CD4-positive, alpha-beta memory T cell (primary cell): ENCODE measurements around the gene SNRPB2. TPM values are rescaled to one million over a fixed set of nuclear protein-coding genes. Genes with fewer than 3 reads are reported as not detected.

Experiments
- CTCF ChIA-PET: fragments of 350-600 bp; sonication (Branson Sonifier 250); formaldehyde crosslinking; loops from one replicate; lab custom pipeline; 2021; ENCODE audit warnings: inconsistent platforms; ENCODE audit not compliant: partially characterized antibody; lab: Charles Lee
- POLR2A ChIA-PET: fragments of 350-600 bp; sonication (Branson Sonifier 250); formaldehyde crosslinking; loops from one replicate; lab custom pipeline; 2021; ENCODE audit not compliant: partially characterized antibody; lab: Charles Lee
- DNase-seq, 5 donors: peaks; one replicate each; pipeline versions ENCODE4 v3.0.0 to v3.0.0-alpha.2; 2020 to 2022; ENCODE audit warnings: mixed read lengths in 1 of 5
- H3K27ac ChIP-seq: one replicate; pipeline ENCODE4 v1.7.0; 2013; ENCODE audit warnings: low read depth, low read length
- H3K27me3 ChIP-seq: 2 replicates; pipeline ENCODE4 v1.7.0; 2013; ENCODE audit warnings: mild to moderate bottlenecking, low read length, moderate library complexity; ENCODE audit not compliant: insufficient read depth
- H3K36me3 ChIP-seq: 2 replicates; pipeline ENCODE4 v1.7.0; 2013; ENCODE audit warnings: mild to moderate bottlenecking, low read length, moderate library complexity; ENCODE audit not compliant: insufficient read depth
- H3K4me1 ChIP-seq: 2 replicates; pipeline ENCODE4 v1.7.0; 2013; ENCODE audit warnings: mild to moderate bottlenecking, low read length, moderate library complexity; ENCODE audit not compliant: insufficient read depth
- H3K4me3 ChIP-seq, 2 donors: one replicate each; pipeline ENCODE4 v1.7.0; 2013; ENCODE audit warnings: low read length in 2 of 2, mild to moderate bottlenecking in 1 of 2
- H3K9me3 ChIP-seq, 2 donors: one replicate each; pipeline ENCODE4 v1.7.0; 2013; ENCODE audit warnings: low read length in 2 of 2, control low read depth in 1 of 2; ENCODE audit not compliant: control insufficient read depth in 1 of 2
- H3K27ac Mint-ChIP-seq, 7 donors: one replicate each; pipeline ENCODE4 v1.8.0; 2020 to 2021; ENCODE audit warnings: mixed read lengths in 7 of 7, mild to moderate bottlenecking in 6 of 7, inconsistent platforms in 3 of 7, moderate library complexity in 3 of 7
- H3K27me3 Mint-ChIP-seq, 2 donors: one replicate each; pipeline ENCODE4 v1.8.0; 2020 to 2021; ENCODE audit warnings: mixed read lengths in 2 of 2
- H3K36me3 Mint-ChIP-seq, 2 donors: one replicate each; pipeline ENCODE4 v1.8.0; 2020 to 2021; ENCODE audit warnings: mixed read lengths in 2 of 2, inconsistent platforms in 1 of 2, mild to moderate bottlenecking in 1 of 2
- H3K4me1 Mint-ChIP-seq, 4 donors: one replicate each; pipeline ENCODE4 v1.8.0; 2020 to 2021; ENCODE audit warnings: mixed read lengths in 4 of 4, mild to moderate bottlenecking in 1 of 4
- H3K4me3 Mint-ChIP-seq, 8 donors: one replicate each; pipeline ENCODE4 v1.8.0; 2020 to 2021; ENCODE audit warnings: mixed read lengths in 8 of 8, mild to moderate bottlenecking in 7 of 8, moderate library complexity in 6 of 8, inconsistent platforms in 3 of 8
- H3K9me3 Mint-ChIP-seq, 8 donors: one replicate each; pipeline ENCODE4 v1.8.0; 2020 to 2021; ENCODE audit warnings: mixed read lengths in 8 of 8, mild to moderate bottlenecking in 5 of 8, inconsistent platforms in 3 of 8, moderate library complexity in 1 of 8
- intact Hi-C: fragments of 100-400 bp; cut with micrococcal nuclease; formaldehyde crosslinking; loops from one replicate; pipeline ENCODE4 v1.15.1; 2023
- polyA plus RNA-seq, 2 donors: library from polyadenylated mRNA; unstranded; fragments of 300-500 nt; fragmentation: Illumina TruSeq; gene quantifications; one replicate each; pipeline ENCODE4 v1.2.3, GENCODE V29; 2021
- total RNA-seq, 2 experiments: library from RNA; stranded (reverse); gene quantifications; one replicate each; pipeline ENCODE4 v1.2.3, GENCODE V29; 2021

SNRPB2 gene
- total and polyA plus RNA-seq, 4 experiments from 2014 or later, result 45.6 to 103 (median 69.6) TPM

GRCh38 chr20:16747291-16747811 is 17.5 kb downstream of the SNRPB2 start:
- no peak overlapping the region for H3K27ac Mint-ChIP-seq
- Histone ChIP-seq H3K9me3 (no peaks in the 10 kb centered on the region), H3K27ac (no peak overlapping the region), H3K36me3 (no peaks in the 10 kb centered on the region), H3K4me1 (no peaks in the 10 kb centered on the region), H3K4me3 (no peak overlapping the region), H3K27me3 (no peaks in the 10 kb centered on the region)
- H3K36me3 Mint-ChIP-seq, result peaks cover 6 to 8% of the 10 kb centered on the region in 2 donors
- H3K27me3 Mint-ChIP-seq, result peaks cover 3 to 4% of the 10 kb centered on the region in 2 donors
- intact Hi-C loops, result no loop called here
- no peaks in the 10 kb centered on the region for H3K9me3 Mint-ChIP-seq
- peaks cover 0 to 3% (median 2%) of the 10 kb centered on the region in 4 donors for H3K4me1 Mint-ChIP-seq
- CTCF ChIA-PET, result no interaction called here
- POLR2A ChIA-PET, result no interaction called here
- DNase-seq, result no peak
- H3K4me3 Mint-ChIP-seq, result no peak overlapping the region

- peaks cover 0 to 3% of the 10 kb centered on the region in 2 donors for H3K36me3 Mint-ChIP-seq
- DNase-seq, result no peak
- Histone ChIP-seq H3K9me3 (no peaks in the 10 kb centered on the region), H3K27me3 (no peaks in the 10 kb centered on the region), H3K36me3 (no peaks in the 10 kb centered on the region), H3K4me3 (no peak within 1 kb of the TSS), H3K4me1 (no peaks in the 10 kb centered on the region), H3K27ac (no peak within 1 kb of the TSS)
- H3K4me1 Mint-ChIP-seq, result peaks cover 0 to 3% (median 2%) of the 10 kb centered on the region in 4 donors
- peaks cover 3 to 4% of the 10 kb centered on the region in 2 donors for H3K27me3 Mint-ChIP-seq
- no peak within 1 kb of the TSS for H3K27ac Mint-ChIP-seq
- POLR2A ChIA-PET, result no interaction called here
- CTCF ChIA-PET, result interaction anchor here (0.6 to 1.0 kb wide), 2 partner anchors 10 to 11 kb away, joined by 3 read pairs; no protein-coding TSS in a partner anchor
- no peaks in the 10 kb centered on the region for H3K9me3 Mint-ChIP-seq
- no peak within 1 kb of the TSS for H3K4me3 Mint-ChIP-seq
- intact Hi-C loops, result no loop called here
Observed at GRCh38 chr20:16748308-16748900, 18.6 kb downstream of the SNRPB2 start, which contains the start of gene OTOR. OTOR (plus strand) TSS chr20:16748358; CDS start chr20:16748402, 44 bp downstream.

- DNase-seq, result no peak
- Histone ChIP-seq H3K4me3 (no peak overlapping the region), H3K27ac (no peak overlapping the region), H3K27me3 (no peaks in the 10 kb centered on the region), H3K36me3 (no peaks in the 10 kb centered on the region), H3K9me3 (no peaks in the 10 kb centered on the region), H3K4me1 (no peaks in the 10 kb centered on the region)
- Mint-ChIP-seq H3K27ac (no peak overlapping the region), H3K9me3 (no peaks in the 10 kb centered on the region), H3K4me3 (no peak overlapping the region), H3K36me3 (no peaks in the 10 kb centered on the region), H3K27me3 (peaks cover 3 to 4% of the 10 kb centered on the region in 2 donors), H3K4me1 (peaks cover 0 to 3% (median 2%) of the 10 kb centered on the region in 4 donors)
- ChIA-PET POLR2A (no interaction called here), CTCF (interaction anchor here (1.0 to 1.4 kb wide), 2 partner anchors 11 to 20 kb away, joined by 3 read pairs; no protein-coding TSS in a partner anchor)
- intact Hi-C loops, result no loop called here
Observed at GRCh38 chr20:16749573-16749972, 19.7 kb downstream of the SNRPB2 start.

GRCh38 chr20:16752082-16752481 is 22.3 kb downstream of the SNRPB2 start:
- no peak overlapping the region for H3K4me3 ChIP-seq
- CTCF ChIA-PET, result interaction anchor here (2.8 kb wide), 1 partner anchor 10 kb away, joined by 12 read pairs; no protein-coding TSS in a partner anchor
- no peaks in the 10 kb centered on the region for H3K27me3 ChIP-seq
- no peak overlapping the region for H3K27ac ChIP-seq
- Mint-ChIP-seq H3K27me3 (peaks cover 1% of the 10 kb centered on the region in 2 donors), H3K9me3 (peaks cover 0 to 4% (median 0%) of the 10 kb centered on the region in 8 donors), H3K4me3 (no peak overlapping the region), H3K27ac (no peak overlapping the region), H3K36me3 (no peaks in the 10 kb centered on the region), H3K4me1 (peaks cover 0 to 3% (median 2%) of the 10 kb centered on the region in 4 donors)
- intact Hi-C loops, result no loop called here
- H3K4me1 ChIP-seq, result no peaks in the 10 kb centered on the region
- POLR2A ChIA-PET, result interaction anchor here (0.7 kb wide), 1 partner anchor 23 kb away, joined by 3 read pairs; no protein-coding TSS in a partner anchor
- no peaks in the 10 kb centered on the region for H3K36me3 ChIP-seq
- H3K9me3 ChIP-seq, result no peaks in the 10 kb centered on the region
- no peak for DNase-seq

DNA sequence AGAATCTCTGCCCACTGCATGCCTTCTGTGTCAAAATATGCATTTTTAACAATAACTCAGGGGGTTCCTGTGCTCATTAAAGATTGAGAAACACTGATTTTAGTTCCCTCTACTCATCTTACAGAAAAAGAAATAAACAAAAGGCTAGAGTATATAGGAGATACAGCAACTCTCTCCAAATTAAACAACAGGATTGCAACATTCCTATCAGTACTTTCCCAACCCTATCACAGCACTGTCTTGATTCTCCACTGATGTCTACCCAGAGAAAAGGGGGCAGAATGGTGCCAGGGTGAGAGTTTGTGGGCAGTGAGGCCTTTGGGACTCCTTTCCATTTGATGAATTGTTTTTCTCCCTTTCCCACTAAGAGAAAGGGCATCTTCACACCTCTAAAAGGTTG is 23.1 kb downstream of the SNRPB2 start:
- ChIA-PET POLR2A (no interaction called here), CTCF (interaction anchor here (2.8 kb wide), 1 partner anchor 9 kb away, joined by 12 read pairs; no protein-coding TSS in a partner anchor)
- Histone ChIP-seq H3K27ac (no peak overlapping the region), H3K4me1 (no peaks in the 10 kb centered on the region), H3K27me3 (no peaks in the 10 kb centered on the region), H3K9me3 (no peaks in the 10 kb centered on the region), H3K36me3 (no peaks in the 10 kb centered on the region), H3K4me3 (no peak overlapping the region)
- H3K4me3 Mint-ChIP-seq, result no peak overlapping the region
- no peak overlapping the region for H3K27ac Mint-ChIP-seq
- peaks cover 0 to 4% (median 0%) of the 10 kb centered on the region in 8 donors for H3K9me3 Mint-ChIP-seq
- DNase-seq, result no peak
- intact Hi-C loops, result no loop called here
- peaks cover 0 to 3% (median 2%) of the 10 kb centered on the region in 4 donors for H3K4me1 Mint-ChIP-seq
- no peaks in the 10 kb centered on the region for H3K36me3 Mint-ChIP-seq
- H3K27me3 Mint-ChIP-seq, result peaks cover 0 to 1% of the 10 kb centered on the region in 2 donors

DNA sequence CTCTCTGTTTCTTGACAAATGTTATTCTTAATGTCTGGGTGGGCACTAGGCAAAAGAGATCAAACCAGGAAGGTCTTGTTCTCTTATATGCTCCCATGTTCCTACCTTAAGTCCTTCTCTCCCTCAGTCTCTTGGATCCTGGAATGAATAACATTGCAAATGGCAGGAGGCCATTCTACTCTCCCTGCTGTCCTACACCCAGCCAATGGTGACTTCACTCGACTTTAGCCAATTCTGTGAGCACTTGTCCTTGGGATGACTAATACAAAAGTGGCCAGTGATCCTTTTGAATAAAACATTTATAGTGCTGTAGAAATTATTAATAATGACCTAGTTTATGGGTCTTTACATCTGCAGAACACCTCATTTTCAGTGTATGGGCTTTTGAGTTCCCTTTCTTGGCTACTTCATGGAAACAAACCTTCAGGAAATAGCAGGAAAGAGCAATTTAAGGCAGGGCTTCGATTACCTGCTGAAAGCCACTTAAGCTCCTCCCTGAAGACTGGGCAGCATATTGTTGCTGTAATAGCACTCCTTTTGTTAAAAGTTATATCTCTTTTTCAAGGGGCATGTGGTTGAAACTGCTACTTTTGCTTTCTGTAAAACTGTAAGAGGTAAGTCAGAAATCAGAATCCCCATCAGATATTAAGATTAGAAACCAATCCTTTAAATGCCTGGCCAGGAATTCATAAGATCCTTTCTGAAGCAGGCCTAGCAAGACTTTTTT is 28.8 kb downstream of the SNRPB2 start:
- H3K27me3 Mint-ChIP-seq, result peaks cover 5 to 9% of the 10 kb centered on the region in 2 donors
- no peaks in the 10 kb centered on the region for H3K36me3 Mint-ChIP-seq
- no peaks in the 10 kb centered on the region for H3K36me3 ChIP-seq
- no peaks in the 10 kb centered on the region for H3K27me3 ChIP-seq
- intact Hi-C loops, result no loop called here
- H3K27ac Mint-ChIP-seq, result no peak overlapping the region
- peaks cover 0 to 4% (median 0%) of the 10 kb centered on the region in 8 donors for H3K9me3 Mint-ChIP-seq
- no peaks in the 10 kb centered on the region for H3K9me3 ChIP-seq
- DNase-seq, result no peak
- POLR2A ChIA-PET, result no interaction called here
- no peak overlapping the region for H3K4me3 ChIP-seq
- H3K4me1 ChIP-seq, result no peaks in the 10 kb centered on the region
- peaks cover 0 to 2% (median under 1%) of the 10 kb centered on the region in 4 donors for H3K4me1 Mint-ChIP-seq
- H3K4me3 Mint-ChIP-seq, result no peak overlapping the region
- no peak overlapping the region for H3K27ac ChIP-seq
- CTCF ChIA-PET, result no interaction called here

- POLR2A ChIA-PET, result no interaction called here
- no peak for DNase-seq
- Histone ChIP-seq H3K4me3 (no peak overlapping the region), H3K9me3 (no peaks in the 10 kb centered on the region), H3K4me1 (no peaks in the 10 kb centered on the region), H3K36me3 (no peaks in the 10 kb centered on the region), H3K27ac (no peak overlapping the region), H3K27me3 (no peaks in the 10 kb centered on the region)
- H3K27me3 Mint-ChIP-seq, result peaks cover 5 to 11% of the 10 kb centered on the region in 2 donors
- H3K36me3 Mint-ChIP-seq, result no peaks in the 10 kb centered on the region
- peaks cover 0 to 2% (median under 1%) of the 10 kb centered on the region in 4 donors for H3K4me1 Mint-ChIP-seq
- no peak overlapping the region for H3K4me3 Mint-ChIP-seq
- CTCF ChIA-PET, result interaction anchor here (1.0 to 3.6 kb wide), 3 partner anchors 43 to 241 kb away, joined by 4 to 17 read pairs (median 5); no protein-coding TSS in a partner anchor
- intact Hi-C loops, result no loop called here
- no peak overlapping the region for H3K27ac Mint-ChIP-seq
- H3K9me3 Mint-ChIP-seq, result peaks cover 0 to 4% (median 0%) of the 10 kb centered on the region in 8 donors
Observed at GRCh38 chr20:16759181-16759563, 29.3 kb downstream of the SNRPB2 start.
